Measurements from ENCODE around the gene VPS37B.
"Not testable (repeated sequence)": the region's sequence is repeated elsewhere in the genome, so short reads cannot be mapped to it uniquely, and the experiment has no call there.

VPS37B gene

DNA sequence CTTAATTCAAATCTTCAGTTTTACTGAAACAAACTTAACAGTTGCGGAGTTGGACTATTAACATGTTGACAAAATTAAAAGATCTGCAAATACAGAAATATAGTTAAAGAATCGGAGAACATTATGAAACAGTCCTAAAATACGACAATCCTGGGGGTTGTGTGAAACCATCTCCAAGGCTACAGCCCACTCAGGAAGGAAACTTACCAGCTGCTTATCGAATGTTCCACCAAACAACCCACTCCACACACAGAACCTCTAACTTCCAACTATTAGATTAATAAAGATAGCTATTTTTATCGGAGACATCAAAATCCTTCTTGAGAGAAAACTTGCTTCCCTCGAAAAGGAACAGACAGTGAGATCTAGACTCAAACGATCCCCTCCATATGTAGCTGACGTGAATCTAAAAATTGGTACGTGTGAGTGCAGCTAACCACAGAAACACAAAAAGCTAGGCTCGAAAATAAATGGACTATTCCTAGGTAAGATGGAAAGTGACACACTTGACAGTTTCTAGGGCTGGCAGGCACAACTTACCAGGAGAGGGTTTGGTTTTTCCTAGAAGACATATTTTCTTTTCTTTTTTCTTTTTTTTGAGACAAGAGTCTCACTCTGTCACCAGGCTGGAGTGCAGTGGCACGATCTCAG, 12.9 kb downstream of the VPS37B start:
- DNase-seq (ENCODE audit: low read depth), result no peak

DNA sequence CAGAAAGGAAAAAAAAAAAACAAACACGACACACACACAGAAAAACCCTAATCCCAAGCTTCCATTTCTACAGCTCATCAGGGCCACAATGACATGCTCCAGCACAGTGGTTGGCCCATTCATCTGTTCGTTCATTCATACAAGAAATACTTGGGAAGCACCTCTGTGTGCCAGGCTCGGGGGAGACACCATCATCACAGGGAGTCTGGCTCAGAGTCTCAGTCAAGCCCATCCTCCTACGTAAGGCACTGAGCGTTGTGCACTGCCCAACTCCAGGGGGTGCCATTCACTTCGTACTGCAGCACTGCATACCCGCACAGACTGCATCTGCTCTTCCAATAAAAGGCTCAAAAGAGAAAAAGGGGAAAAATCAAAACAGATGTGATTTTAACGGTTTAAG, 15.3 kb downstream of the VPS37B start:
- no peak for DNase-seq (ENCODE audit: low read depth)

DNA sequence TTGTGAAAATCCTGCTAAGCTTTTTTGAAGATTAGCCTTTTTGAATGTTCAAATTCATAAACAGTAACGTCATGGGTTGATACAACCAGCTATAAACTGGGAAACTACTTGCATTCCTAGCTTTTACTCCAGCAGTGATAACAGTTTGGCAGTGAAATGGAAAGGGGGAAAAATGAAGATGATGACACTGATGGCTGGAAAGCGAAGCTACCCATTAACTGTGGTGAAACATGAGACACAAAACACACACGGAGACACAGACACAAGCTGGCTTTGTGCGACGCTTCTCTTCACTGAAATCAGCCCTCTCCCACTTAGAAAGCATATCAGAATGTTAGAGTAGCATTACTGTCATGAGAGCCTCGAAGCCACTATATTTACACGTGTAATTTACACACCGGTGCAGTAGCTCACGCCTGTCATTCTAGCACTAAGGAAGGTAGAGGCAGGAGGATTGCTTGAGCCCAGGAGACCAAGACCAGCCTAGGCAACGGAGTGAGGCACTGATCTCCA, 15.7 kb downstream of the VPS37B start:
- DNase-seq (ENCODE audit: low read depth), result no peak

DNA sequence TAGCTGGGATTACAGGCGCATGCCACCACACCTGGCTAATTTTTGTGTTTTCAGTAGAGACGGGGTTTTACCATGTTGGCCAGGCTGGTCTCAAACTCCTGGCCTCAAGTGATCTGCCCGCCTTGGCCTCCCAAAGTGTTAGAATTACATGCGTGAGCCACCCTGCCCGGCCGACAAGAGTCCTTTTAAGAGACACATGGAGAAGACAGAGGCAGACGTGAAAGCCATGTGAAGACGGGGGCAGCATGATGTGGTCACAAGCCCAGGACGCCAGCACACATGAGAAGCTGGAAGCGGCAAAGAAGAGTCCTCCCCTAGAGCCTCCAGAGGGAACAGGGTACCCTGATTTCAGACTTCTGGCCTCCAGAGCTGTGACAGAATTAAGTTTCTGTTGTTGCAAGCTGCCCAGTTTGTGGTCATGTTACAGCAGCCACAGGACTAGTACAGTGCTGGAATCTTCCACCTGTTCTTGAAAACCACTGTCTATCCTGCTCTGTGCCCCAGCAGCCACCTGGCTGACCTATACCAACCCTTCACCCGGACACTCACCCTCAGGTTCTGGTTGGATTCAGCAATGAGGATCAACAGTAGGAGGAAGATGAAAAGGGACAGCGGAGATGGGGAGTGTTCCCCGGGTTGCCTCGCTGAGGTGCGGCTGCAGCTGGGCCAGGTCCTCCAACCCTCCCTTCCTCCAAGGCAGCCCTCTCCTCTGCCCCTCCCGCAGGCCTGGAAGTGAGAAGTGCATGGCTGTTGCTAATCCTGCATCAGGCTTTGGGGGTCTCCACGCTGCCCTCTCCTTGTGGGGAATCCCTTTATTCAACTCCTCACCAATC, 16.9 kb downstream of the VPS37B start:
- DNase-seq (ENCODE audit: low read depth), result no peak

DNA sequence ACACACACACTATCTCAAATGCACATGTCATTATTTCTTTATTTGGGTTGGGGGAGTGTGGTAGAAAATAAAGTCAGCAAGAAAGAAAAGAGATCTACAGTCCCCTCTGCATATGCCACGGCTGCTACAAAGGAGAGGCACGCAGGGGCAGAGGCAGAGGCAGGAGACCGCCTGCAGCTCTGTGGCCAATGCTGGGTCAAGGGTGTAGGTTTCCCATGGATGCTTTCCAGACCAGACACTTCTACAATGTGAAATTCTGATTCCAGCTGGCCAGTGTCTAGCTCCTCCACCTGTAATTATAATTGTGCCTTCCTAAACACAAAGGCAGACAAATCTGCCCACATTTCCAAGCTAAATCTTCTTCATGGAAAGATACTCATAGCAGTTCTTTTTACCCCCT, 19.2 kb downstream of the VPS37B start:
- DNase-seq (ENCODE audit: low read depth), result no peak

DNA sequence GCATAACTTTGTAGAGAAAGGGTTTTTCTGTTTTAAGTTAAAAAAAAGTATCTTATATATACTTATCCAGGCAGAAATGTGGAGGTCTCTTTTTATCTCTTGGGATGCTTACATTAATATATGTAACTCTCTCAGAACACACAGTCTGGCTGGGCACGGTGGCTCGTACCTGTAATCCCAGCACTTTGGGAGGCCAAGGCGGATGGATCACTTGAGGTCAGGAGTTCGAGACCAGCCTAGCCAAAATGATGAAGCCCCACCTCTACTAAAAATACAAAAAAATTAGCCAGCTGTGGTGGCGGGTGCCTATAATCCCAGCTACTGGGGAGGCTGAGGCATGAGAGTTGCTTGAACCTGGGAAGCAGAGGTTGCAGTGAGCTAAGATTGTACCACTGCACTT, 19.6 kb downstream of the VPS37B start:
- DNase-seq (ENCODE audit: low read depth), result not testable (repeated sequence)

DNA sequence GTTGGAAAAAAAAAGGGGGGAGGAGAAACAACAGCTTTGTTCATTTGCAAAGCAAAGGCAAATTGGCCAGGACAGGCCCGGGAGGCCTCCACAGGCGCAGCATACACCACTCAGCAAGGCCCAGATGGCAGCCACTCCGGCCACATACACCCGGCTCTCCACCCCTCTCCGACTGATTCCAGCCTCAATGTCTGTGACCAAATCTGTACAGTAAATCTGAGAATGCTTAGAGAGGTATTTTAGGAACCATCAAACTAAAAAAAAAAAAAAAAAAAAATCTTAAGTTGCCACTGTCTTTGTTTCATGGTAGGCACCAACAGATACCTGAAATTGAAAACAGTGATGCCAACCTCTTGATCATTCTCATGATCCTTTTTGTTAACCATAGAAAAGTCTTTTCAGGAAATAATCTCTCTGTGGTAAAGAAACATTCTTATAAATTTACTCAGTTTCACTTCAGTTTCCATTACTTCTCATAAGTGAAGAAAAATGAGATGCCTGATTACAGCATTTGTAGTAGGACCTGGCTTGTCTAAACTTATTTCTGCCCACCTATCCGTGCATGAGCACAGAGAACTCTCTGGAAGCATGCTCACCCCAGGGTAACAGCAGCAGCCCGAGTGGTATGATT, 20.2 kb downstream of the VPS37B start:
- no peak for DNase-seq (ENCODE audit: low read depth)

DNA sequence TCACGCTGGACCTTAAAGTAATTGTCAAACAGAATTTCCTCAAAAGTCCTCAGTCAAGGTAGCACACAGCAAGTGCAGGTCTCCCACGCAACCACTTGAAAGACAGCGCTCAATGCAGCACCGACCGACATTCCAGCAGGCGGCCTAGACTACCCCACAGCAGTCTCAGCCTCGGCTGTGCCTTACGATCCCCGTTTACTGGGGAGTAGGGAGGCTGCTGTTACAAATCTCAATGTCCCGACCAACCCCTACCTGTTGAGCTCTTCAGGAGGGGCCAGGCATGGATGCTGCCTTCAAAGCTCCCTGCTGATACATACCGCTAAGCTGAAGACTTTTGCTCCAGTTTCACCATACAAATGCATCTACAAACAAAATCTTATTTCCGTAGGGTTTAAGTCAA, 21.8 kb downstream of the VPS37B start:
- DNase-seq (ENCODE audit: low read depth), result no peak

DNA sequence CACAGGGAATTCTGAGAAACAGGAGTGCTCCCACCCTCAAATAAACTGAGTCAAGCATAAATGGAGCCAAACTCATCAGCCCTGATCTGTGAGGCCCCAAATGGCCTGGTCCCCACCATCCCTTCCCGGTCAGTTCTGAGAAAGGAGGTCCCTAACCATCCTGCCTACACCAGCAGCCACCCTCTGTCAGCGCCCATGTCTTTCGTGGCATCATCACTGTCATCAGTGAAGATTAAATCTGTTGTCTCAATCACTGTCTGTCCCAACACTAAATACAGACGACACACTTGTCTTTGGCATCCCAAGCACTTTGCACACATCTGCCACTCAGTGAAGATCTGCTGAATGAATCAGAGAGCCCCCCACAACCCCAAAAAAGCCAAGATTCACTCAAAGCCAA, 22.4 kb downstream of the VPS37B start:
- no peak for DNase-seq (ENCODE audit: low read depth)

DNA sequence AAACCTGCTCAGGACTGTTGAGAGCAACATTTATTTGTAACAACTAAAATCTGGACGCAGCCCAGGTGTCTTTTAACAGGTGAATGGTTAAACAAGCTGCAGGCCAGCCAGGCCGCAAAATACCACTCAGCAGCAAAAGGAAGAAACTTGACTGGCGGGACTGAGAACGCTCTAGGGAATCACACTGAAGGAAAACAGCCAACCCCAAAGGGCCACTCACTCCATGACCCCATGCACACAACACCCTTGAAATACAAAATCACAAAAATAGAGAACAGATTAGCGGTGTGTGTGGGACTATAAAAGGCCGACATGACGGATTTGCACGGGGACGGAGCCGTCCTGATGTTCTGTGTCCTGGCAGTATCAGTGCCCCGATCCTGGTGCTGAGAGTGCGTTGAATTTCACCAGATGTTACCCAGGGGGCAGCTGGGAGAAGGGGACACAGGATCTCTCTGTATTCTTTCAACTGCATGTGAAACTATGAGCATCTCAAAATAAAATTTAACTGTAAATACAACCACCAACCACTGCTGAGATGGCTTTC, 23.0 kb downstream of the VPS37B start:
- no peak for DNase-seq (ENCODE audit: low read depth)

DNA sequence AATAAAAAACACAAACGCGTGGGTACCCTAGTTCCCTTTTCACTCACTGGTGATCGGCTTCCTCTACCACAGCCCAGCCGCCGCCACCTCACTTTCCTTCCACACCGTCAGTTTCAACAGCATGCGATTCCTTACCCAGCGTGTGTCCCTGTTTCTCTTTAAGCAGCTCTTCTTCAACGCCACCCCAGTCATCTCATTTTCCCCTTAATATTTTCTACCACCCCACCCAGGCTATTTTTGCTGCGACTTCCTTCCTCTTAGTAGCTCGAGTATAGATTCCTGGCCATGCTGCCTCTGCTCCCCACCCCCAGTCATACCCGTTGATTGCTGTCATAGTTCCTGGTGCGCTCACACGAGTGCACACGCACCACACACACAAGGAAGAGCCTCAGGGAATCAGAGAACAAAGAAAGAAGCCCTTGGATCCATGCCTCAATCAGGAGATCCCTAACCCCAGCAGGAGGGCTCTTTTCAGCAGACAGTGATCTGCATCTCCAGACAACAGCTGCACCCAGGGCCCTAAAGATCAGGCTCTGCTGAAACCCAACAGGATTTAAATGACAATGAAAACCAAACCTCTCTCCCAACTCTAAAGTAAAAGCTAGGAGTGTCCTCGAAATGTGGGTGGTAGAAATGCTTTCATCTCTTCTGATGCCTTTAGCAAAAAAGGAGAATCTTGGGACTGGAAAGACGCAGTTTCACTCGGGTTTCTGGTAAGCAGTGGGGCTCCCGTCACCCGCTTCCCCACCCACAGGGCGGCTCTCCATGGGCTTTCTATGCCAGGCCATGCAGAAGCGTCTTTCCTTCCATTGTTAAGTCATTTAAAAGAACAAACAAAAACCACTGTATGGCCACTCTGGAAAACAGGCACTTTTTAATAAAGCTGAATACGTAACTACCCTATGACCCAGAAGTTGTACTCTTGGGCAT, 23.8 kb downstream of the VPS37B start:
- DNase-seq (ENCODE audit: low read depth), result no peak

DNA sequence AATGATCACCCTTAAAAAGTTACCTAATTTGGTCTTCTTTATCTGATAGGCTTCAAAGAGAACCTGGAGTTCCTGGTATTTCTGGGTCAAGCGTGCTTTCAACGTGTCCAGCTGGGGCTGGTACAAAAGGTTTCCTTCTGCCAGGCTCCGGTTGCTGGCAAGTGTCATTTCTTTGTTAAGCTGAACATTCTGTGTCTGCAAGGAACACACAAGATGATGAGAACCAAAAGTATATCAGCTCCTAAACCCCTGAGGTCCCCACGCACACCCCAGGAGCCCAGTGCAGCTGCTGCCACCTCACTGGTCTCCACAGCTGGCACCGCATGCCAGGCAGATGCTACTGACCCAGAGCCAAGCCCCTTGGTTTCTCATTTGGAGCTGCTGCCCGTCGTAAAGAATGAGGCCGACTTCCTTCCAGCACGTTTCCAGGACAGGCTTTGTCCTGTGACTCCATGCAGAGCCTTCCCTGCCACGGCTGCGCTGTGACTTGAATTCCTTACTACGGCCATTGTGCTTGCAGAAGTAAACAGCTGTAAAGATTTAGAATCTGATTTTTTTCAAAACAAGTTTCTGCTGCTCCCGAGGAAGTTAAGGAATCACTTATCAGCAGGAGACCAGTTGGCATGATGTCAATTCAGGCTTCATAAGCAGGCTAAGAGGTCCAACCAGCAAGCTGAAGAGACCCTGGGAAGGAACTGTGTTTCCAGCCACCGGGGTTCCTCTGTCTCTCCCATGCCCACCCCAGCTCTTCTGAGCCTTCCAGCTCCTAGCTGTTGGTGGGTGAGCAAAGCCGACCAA, 24.9 kb downstream of the VPS37B start:
- DNase-seq (ENCODE audit: low read depth), result no peak

DNA sequence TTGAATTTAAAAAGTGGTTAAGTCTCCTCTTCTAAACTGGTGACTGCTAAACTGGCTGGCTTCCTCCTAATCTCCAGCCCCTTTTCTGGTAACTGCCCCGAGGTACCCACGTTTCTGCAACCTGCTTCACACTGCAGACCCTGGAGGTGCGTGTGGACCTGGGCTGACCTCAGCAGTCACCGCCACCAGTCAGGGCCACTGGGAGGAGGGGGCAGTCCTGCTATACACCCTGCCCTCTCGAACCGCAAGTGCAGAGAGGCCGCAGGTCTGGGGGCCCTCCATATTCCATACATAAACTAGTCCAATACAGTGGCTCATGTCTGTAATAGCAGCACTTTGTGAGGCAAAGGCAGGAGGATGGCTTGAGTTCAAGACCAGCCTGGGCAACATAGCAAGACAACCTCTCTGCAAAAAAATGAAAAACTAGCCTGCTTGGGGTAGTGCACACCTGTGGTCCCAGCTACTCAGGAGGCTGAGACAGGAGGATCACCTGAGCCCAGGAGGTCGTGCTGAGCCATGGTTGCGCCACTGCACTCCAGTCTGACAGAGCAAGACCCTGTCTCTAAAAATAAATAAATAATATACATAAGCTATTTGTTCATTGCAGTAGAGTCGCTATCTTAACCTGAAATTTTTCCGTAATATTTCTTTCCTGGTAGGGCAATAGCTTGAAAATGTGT, 25.6 kb downstream of the VPS37B start:
- DNase-seq (ENCODE audit: low read depth), result no peak

DNA sequence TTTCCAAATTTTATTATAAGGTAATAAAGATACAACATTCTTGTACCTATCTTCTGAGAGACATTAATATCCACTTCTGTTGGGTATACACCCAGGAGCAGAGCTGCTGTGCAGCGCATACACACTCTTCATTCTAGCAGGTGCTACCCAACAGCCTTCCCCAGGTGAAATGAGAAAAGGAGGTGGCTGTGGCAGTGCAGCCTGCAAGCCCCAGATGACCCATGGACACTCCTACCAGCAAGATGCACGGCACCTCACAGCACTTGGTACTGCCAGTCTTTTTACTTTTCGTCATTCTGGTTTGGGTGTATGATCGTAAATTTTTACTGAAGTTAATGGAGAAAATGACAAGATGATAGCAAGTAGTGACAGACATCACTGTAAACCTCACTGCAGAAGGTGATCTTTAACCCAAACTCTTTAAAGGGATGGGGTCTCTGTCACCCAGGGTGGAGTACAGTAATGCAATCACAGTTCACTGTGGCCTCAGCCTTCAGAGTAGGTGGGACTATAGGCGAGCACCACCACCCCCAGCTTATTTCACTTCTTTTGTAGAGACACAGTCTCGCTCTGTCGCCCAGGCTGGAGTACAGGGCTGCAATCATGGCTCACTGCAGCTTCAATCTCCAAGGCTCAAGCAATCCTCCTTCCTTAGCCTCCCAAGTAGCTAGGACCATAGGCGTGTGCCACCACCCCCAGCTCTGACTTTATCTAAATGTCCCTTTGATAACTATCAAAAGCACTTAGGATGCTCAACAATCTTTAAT, 26.5 kb downstream of the VPS37B start:
- no peak for DNase-seq (ENCODE audit: low read depth)

DNA sequence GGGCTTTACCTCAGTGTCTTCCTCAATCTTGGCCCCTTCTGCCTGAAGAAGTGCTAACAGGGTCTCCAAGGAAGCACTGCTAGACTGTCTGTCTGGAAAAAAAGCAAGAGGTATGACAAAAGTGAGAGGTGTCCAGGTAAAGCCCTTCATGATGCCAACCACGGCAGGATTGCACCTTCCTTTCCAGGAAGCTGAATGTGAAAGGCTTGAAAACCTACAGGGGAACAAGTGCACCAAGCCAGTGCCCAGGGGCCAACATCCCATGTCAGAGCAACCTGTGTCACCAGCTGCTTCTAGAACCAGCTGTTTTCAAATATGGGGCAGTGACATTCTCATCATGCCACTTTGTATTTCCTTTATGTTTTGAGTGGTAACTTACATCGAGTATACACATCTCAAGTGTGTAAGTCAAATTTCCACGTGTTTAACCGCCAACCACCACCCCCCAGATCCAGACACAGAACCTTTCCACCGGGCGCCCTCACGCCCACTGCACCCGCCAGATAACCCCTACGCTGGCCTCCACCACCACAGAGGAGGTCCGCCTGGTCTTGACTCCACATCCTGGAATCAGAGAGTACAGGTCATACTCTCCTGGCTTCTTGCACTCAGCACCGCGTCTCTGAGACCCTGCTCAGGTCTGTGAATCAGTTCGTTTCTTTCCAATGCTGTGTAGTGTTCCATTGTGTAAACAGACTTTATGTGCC, 27.3 kb downstream of the VPS37B start:
- no peak for DNase-seq (ENCODE audit: low read depth)

DNA sequence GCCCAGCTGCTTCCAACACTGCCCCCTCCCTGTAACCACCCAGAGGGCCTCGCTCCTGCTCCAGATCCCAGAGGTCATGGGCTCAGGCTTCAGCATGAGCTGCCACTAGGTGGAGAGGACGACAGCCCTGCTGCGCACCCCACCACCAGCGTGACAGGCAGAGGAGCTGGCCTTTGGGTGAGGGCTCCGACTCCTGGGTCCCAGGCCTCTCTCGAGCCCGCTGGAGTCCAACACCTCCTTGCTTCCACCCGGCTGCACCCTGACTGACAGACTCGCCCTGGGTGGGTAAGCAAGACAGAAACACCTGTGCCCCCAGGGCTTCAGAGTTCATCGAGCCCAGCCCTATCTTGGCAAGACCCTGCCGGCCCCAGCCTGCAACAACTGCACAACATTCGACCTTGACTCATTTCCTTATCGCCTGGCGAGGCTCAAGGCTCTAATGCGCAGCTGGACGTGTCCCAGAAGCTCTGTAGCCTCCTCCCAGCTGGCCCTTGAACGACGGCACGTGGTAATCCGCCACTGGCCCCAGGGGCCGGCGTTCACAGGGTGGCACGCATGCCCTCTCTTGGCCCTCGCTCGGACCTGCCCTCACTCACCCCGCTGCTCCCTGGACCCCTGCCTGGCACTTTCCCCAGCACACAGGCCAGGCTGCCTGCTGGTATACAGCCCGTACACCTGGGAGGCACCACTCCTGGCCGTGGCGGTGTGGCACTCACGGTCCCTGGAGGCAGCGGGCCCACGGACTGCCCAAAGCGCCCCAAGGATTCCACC, 28.0 kb downstream of the VPS37B start:
- no peak for DNase-seq (ENCODE audit: low read depth)

DNA sequence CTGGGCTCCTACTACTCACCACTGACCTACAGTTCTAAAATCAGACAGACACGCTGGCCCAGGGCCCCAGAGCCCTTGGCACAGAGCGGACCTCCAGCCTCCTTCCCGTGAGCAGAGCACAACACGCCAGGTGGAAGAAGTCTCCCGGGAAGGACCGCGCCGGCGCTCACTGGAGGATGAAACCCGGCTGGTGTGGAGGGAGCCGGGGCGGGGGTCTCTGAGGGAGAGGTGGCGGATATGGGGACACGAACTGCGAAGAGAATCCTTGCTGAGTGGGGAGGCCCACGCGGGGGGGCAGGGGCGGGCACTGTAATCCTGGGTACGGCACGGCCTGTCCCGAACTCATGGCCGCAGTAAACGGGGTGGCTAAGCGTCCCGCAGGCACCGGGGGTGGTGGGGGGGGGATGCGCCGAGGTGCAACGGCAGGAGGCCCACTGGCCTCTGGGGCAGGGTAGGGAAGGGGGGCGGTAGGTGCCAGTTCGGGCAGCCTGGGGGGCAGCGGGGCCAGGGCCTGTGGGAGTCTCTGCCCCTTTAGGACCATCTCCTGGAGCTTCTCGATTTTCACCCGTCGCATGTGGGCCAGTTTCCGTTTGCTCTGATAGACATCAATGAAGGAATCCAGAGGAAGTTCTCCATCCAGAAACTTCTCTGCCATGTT, 28.8 kb downstream of the VPS37B start:
- DNase-seq (ENCODE audit: low read depth), result no peak

All from non-pigmented ciliary epithelial cell (primary cell).